PFSK-1 (cell line): ENCODE measurements around the gene CUX1.

Experiments used
- FOXP2 ChIP-seq: optimal IDR thresholded peaks from 2 replicates; pipeline ENCODE3; 2011; ENCODE audit warnings: borderline replicate concordance, control low read depth, inconsistent platforms; ENCODE audit not compliant: insufficient read depth; ENCODE audit errors: extremely low read length, extremely low read depth
- POLR2AphosphoS5 ChIP-seq: IDR thresholded peaks from 2 replicates; pipeline ENCODE4 v1.6.1; 2012; ENCODE audit warnings: low read depth, mild to moderate bottlenecking, control low read depth, low read length, moderate library complexity
- REST ChIP-seq, 2 experiments: IDR thresholded peaks; 2 replicates each; pipeline versions ENCODE4 v1.6.1 to v1.8.0; 2011 to 2012; ENCODE audit warnings: low read depth in 2 of 2, low read length in 2 of 2, control low read depth in 1 of 2, inconsistent platforms in 1 of 2, mild to moderate bottlenecking in 1 of 2, moderate library complexity in 1 of 2; ENCODE audit not compliant: insufficient read depth in 1 of 2
- TAF1 ChIP-seq: IDR thresholded peaks from 2 replicates; pipeline ENCODE4 v1.6.1; 2012; ENCODE audit warnings: low read length, control low read depth, borderline replicate concordance; ENCODE audit not compliant: insufficient read depth

- TF ChIP-seq POLR2AphosphoS5 (no peak), REST (IDR thresholded peaks at IDR 0.05; ENCODE audit: insufficient read depth in 1 of 2, low read depth in 2 of 2, low read length in 2 of 2) (no peak), FOXP2 (no peak), TAF1 (no peak)
Measured at GRCh38 chr7:101900103-101900502, 82.7 kb downstream of the CUX1 start.
